Measurements from ENCODE around the gene MAL.

MAL gene

GRCh38 chr2:95025406-95026319 is at the start of gene MAL:
Gene MAL, plus strand, starts transcription at chr2:95025708. Its CDS starts 85 bp downstream, at chr2:95025793.
- ATAC-seq (peak; percentile 55), DNase-seq (peak; percentile 68)
- Mint-ChIP-seq H3K36me3 (ENCODE audit: low read depth) (no peaks in the 10 kb centered on the region), H3K27ac (peak within 1 kb of the TSS; percentile 61), H3K9me3 (no peaks in the 10 kb centered on the region), H3K4me1 (peaks cover 66% of the 10 kb centered on the region), H3K4me3 (peak within 1 kb of the TSS; percentile 87), H3K27me3 (peaks cover 14% of the 10 kb centered on the region)

GRCh38 chr2:94977826-94978225 is 47.7 kb upstream of the MAL start:
- Mint-ChIP-seq H3K9me3 (no peaks in the 10 kb centered on the region), H3K27me3 (peaks cover 4% of the 10 kb centered on the region), H3K4me3 (no peak overlapping the region), H3K4me1 (no peaks in the 10 kb centered on the region), H3K27ac (no peak overlapping the region), H3K36me3 (ENCODE audit: low read depth) (no peaks in the 10 kb centered on the region)
- ATAC-seq (no peak), DNase-seq (no peak)

GRCh38 chr2:94978917-94979316 is 46.6 kb upstream of the MAL start:
- Mint-ChIP-seq H3K27me3 (peaks cover 4% of the 10 kb centered on the region), H3K27ac (no peak overlapping the region), H3K9me3 (no peaks in the 10 kb centered on the region), H3K4me1 (no peaks in the 10 kb centered on the region), H3K4me3 (no peak overlapping the region), H3K36me3 (ENCODE audit: low read depth) (no peaks in the 10 kb centered on the region)
- no peak for ATAC-seq
- DNase-seq, result no peak

- no peaks in the 10 kb centered on the region for H3K9me3 Mint-ChIP-seq
- ATAC-seq (no peak), DNase-seq (no peak)
- peaks cover 5% of the 10 kb centered on the region for H3K27me3 Mint-ChIP-seq
- no peak overlapping the region for H3K4me3 Mint-ChIP-seq
- no peak overlapping the region for H3K27ac Mint-ChIP-seq
- H3K36me3 Mint-ChIP-seq (ENCODE audit: low read depth), result no peaks in the 10 kb centered on the region
- H3K4me1 Mint-ChIP-seq, result no peaks in the 10 kb centered on the region
These were observed 45.8 kb upstream of the MAL start for GRCh38 chr2:94979406-94980375.

GRCh38 chr2:94980406-94980805 is 45.1 kb upstream of the MAL start:
- Mint-ChIP-seq H3K27ac (no peak overlapping the region), H3K36me3 (ENCODE audit: low read depth) (no peaks in the 10 kb centered on the region), H3K9me3 (no peaks in the 10 kb centered on the region), H3K4me3 (no peak overlapping the region), H3K4me1 (no peaks in the 10 kb centered on the region), H3K27me3 (peaks cover 9% of the 10 kb centered on the region)
- DNase-seq (no peak), ATAC-seq (no peak)

GRCh38 chr2:94982156-94982555 is 43.4 kb upstream of the MAL start:
- no peak overlapping the region for H3K27ac Mint-ChIP-seq
- H3K4me3 Mint-ChIP-seq, result no peak overlapping the region
- H3K9me3 Mint-ChIP-seq, result no peaks in the 10 kb centered on the region
- ATAC-seq (no peak), DNase-seq (no peak)
- peaks cover 11% of the 10 kb centered on the region for H3K27me3 Mint-ChIP-seq
- H3K36me3 Mint-ChIP-seq (ENCODE audit: low read depth), result no peaks in the 10 kb centered on the region
- H3K4me1 Mint-ChIP-seq, result no peaks in the 10 kb centered on the region

GRCh38 chr2:94982675-94983074 is 42.8 kb upstream of the MAL start:
- DNase-seq (no peak), ATAC-seq (no peak)
- Mint-ChIP-seq H3K36me3 (ENCODE audit: low read depth) (no peaks in the 10 kb centered on the region), H3K4me3 (no peak overlapping the region), H3K27me3 (peaks cover 10% of the 10 kb centered on the region), H3K27ac (no peak overlapping the region), H3K4me1 (no peaks in the 10 kb centered on the region), H3K9me3 (no peaks in the 10 kb centered on the region)

GRCh38 chr2:94984964-94985575 is 40.4 kb upstream of the MAL start:
- peaks cover 10% of the 10 kb centered on the region for H3K27me3 Mint-ChIP-seq
- no peaks in the 10 kb centered on the region for H3K9me3 Mint-ChIP-seq

GRCh38 chr2:94985636-94986035 is 39.9 kb upstream of the MAL start:
- peaks cover 10% of the 10 kb centered on the region for H3K27me3 Mint-ChIP-seq
- H3K9me3 Mint-ChIP-seq, result no peaks in the 10 kb centered on the region
- no peak overlapping the region for H3K4me3 Mint-ChIP-seq
- ATAC-seq, result no peak
- no peaks in the 10 kb centered on the region for H3K36me3 Mint-ChIP-seq (ENCODE audit: low read depth)
- no peak for DNase-seq
- H3K4me1 Mint-ChIP-seq, result no peaks in the 10 kb centered on the region
- H3K27ac Mint-ChIP-seq, result no peak overlapping the region

More at GRCh38 chr2:94984964-94985575, 40.4 kb upstream of the MAL start:
- Mint-ChIP-seq H3K4me3 (no peak overlapping the region), H3K4me1 (no peaks in the 10 kb centered on the region), H3K27ac (no peak overlapping the region), H3K36me3 (ENCODE audit: low read depth) (no peaks in the 10 kb centered on the region)
- DNase-seq (no peak), ATAC-seq (no peak)

GRCh38 chr2:94986392-94986963 is 39.0 kb upstream of the MAL start:
- ATAC-seq (peak; percentile 57), DNase-seq (peak; percentile 29)
- Mint-ChIP-seq H3K36me3 (ENCODE audit: low read depth) (no peaks in the 10 kb centered on the region), H3K9me3 (no peaks in the 10 kb centered on the region), H3K4me1 (no peaks in the 10 kb centered on the region), H3K27me3 (peaks cover 10% of the 10 kb centered on the region), H3K4me3 (no peak overlapping the region), H3K27ac (no peak overlapping the region)

- no peak for DNase-seq
- H3K4me1 Mint-ChIP-seq, result no peaks in the 10 kb centered on the region
- H3K9me3 Mint-ChIP-seq, result no peaks in the 10 kb centered on the region
- H3K27ac Mint-ChIP-seq, result no peak overlapping the region
- no peak for ATAC-seq
- no peak overlapping the region for H3K4me3 Mint-ChIP-seq
- H3K36me3 Mint-ChIP-seq (ENCODE audit: low read depth), result no peaks in the 10 kb centered on the region
- H3K27me3 Mint-ChIP-seq, result peaks cover 10% of the 10 kb centered on the region
These were observed 38.2 kb upstream of the MAL start for GRCh38 chr2:94987074-94988020.

- Mint-ChIP-seq H3K4me1 (no peaks in the 10 kb centered on the region), H3K27ac (no peak overlapping the region), H3K9me3 (no peaks in the 10 kb centered on the region), H3K4me3 (no peak overlapping the region), H3K27me3 (peaks cover 1% of the 10 kb centered on the region), H3K36me3 (ENCODE audit: low read depth) (no peaks in the 10 kb centered on the region)
- no peak for DNase-seq
- no peak for ATAC-seq
These were observed 34.6 kb upstream of the MAL start for GRCh38 chr2:94990956-94991355.

GRCh38 chr2:94992360-94992759 is 33.1 kb upstream of the MAL start:
- Mint-ChIP-seq H3K9me3 (no peaks in the 10 kb centered on the region), H3K27me3 (peaks cover 6% of the 10 kb centered on the region), H3K4me3 (no peak overlapping the region), H3K27ac (no peak overlapping the region), H3K36me3 (ENCODE audit: low read depth) (no peaks in the 10 kb centered on the region), H3K4me1 (no peaks in the 10 kb centered on the region)
- DNase-seq, result no peak
- ATAC-seq, result no peak

All from activated naive CD8-positive, alpha-beta T cell treated with anti-CD3 and anti-CD28 coated beads, Interleukin-2, amount 50 U/mL, for 24 hours (primary cell).